NCI-H345 (cell line): ENCODE data around the gene GJB3.
A peak's percentile ranks its signal among the peaks of the same experiment; 100 is the strongest.
"Not testable (repeated sequence)": the region's sequence is repeated elsewhere in the genome, so short reads cannot be mapped to it uniquely, and the experiment has no call there.

Experiments used
- DNase-seq: peaks from one replicate; lab custom pipeline; 2025; lab: John Stamatoyannopoulos, UW

GJB3 gene

DNA sequence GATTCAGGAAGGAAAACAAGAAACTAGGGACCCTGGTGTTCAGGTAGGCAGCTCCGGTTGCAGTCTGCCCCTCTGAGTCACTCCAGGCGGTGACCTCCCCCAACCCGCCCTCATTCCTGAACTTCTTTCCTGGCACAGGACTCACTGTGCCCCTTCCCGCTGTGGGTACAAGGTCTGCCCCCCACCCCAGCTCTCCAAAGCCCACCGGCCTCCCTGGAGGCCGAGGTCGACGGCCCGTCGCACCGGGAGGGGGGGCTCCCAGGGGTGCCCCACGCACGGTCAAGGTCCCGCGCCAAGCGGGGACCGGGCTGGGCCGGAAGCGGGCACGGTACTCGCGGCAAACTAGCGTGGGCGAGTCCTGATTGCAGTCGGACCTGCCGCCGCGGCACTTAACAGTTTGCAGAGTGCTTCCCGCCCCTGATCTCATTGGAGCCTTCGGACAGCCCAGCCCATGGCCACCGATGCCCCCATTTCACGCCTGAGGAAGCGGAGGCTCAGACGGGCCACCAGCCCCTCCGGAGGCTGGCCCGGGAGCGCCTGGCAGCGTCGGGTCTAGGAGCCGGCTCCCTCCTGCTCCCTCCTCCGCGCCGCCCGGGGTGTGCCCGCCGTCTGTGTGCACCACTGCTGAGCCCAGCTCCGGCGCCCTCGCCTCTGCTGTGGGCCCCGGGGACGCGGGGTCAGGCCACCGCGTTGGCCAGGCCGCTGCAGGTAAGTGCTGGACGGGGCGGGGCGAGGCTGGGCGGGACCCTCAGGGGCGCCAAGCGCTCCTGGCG is at the start of gene GJB3:
TSS of gene GJB3 (plus strand) at position 144 of the 773 bp plus-strand sequence. CDS start 3,549 bp downstream, outside the sequence.
- peak; percentile 4 for DNase-seq

DNA sequence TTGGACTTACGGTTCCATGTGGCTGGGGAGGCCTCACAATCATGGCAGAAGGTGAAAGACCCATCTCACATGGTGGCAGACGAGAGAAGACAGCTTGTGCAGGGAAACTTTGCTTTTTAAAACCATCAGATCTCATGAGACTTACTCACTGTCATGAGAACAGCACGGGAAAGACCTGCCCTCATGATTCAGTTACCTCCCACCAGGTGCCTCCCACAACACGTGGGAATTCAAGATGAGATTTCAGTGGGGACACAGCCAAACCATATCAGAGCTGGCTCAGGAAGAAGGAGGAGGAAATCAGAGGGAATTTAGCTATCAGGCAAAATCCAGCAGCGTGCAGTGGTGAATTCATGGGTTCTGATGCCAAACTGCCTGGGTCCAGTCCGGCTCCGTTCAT is 48.2 kb upstream of the GJB3 start:
- not testable (repeated sequence) for DNase-seq

DNA sequence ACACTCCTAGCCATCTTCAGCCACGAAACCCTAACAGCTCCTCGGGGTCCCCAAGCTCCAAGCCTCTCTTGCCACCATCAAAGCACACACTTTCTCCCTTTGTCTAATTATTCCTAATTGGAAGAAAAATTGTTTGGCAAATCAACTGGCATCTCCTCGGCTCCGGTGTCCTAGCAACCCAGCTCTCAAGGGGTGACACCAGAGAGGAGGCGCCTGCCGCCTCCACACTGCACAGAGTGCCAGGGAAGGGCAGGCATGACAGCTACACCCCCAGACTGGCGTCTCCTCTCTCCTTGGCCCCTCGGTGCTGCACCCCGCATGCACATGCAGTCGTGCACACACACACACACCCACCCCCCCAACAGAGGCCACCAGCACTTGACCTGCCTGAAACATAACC is 44.3 kb upstream of the GJB3 start:
- DNase-seq, result no peak

DNA sequence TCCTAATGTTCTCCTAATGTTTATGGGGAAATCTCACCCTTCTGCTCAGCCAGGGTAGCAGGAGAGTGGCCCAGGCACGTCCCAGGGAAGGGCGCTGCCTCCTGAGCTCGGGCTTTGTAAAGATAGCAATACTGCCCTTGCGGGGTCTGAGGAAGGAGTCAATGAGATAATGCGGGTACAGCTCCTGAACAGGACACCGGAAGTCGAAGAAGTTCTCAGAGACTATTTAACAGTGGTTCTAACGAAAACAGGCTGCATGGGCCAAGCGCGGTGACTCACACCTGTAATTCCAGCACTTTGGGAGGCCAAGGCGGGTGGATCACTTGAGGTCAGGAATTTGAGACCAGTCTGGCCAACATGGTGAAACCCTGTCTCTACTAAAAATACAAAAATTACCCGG is 43.8 kb upstream of the GJB3 start:
- DNase-seq, result not testable (repeated sequence)

DNA sequence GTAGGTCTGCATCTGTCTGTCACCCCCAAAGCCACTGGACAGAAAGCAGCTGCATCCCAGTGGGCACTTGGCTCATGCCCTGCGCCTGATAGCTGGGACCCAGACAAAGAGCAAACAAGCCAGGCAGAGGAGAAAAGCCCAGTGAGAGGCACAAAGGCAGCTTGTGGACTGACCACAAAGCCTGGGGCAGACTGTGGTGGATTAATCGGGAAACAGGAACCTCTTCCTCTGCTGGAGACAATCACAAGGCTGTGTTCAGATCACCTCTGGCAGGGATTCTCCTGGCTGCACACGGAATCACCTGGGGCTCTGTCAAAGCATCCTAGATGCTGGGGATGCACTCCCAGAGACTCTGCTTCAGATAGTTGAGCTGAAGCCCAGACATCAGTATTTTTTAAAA is 41.4 kb upstream of the GJB3 start:
- peak; percentile 10 for DNase-seq

DNA sequence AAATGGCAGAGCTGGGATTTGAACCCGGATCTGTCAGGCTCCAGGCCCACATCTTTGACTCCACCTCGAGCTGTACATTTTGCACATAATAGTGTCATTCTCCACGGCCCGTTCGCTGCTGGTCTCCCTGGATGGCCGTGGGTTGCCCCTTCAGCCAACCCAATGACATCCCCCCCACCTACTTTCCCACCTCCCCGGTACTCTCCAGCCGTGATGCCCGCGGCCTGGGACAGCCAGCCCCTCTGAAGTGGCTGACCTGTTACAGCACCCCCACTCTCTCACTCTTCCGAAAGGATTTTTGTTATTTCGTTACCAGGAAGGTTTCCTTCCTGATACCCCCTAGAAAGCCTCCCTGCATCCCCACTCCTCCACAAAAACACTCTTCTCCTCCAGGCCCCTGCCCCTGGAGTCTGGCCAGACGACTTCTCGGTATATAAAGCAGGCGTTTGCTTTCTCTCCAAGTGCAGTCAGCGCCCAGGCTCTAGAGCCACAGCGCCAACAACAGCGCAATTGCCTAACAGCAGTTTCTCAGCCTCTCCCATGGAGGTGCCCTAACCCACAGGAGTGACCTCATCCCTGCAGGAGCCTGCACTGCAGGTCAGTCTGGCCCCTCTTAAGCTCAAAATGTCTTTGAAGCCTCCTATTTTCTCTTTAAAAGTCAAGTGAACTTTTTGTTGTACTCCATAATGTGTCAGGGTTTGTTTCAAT is 40.7 kb upstream of the GJB3 start:
- peak; percentile 15 for DNase-seq

DNA sequence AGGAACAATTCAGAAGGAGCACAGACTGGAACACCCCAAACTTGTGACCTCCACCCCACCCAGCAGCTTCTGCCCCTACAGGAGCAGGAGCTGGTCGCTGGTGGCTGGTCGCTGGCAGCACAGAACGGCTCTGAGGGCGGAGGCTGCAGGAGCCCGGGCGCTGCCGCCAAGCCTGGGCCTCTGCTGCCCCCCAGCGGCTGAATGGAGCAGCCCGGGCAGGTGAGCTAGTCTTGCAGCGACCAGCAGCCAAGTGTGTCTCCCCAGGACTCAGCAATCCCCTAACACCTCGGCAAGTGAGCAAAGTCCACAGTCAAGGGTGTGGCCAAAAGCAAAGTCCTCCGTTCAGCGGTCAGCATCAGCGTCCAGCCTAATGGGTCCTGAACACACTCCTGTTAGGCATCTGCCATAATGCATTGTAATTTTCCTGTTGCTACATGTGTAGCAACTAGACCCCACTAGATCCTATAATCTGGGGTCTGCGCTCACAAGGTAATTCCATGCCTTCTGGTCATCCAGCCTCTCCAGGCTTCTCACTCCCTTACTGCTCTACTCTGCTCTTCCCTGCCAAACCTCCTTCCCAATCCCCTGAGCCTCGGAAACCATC is 38.2 kb upstream of the GJB3 start:
- peak; percentile 83 for DNase-seq

DNA sequence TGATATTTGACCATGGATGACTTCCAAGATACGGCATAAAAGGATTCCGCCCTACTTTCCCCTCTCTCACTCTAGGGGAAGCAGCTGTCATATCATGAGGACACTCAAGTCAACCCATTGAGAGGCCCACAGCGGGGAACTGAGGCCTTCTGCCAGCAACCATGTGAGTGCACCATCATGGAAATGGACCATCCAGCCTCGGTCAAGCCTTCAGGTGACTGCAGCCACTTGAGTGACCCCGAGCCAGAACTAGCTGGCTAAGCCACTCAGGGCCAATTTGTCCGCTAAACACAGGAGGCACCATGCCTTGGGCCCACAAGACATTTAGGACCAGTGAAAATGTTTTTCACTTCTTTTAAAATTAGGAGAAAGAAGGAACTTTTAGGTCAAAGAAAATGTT is 37.2 kb upstream of the GJB3 start:
- DNase-seq, result no peak

DNA sequence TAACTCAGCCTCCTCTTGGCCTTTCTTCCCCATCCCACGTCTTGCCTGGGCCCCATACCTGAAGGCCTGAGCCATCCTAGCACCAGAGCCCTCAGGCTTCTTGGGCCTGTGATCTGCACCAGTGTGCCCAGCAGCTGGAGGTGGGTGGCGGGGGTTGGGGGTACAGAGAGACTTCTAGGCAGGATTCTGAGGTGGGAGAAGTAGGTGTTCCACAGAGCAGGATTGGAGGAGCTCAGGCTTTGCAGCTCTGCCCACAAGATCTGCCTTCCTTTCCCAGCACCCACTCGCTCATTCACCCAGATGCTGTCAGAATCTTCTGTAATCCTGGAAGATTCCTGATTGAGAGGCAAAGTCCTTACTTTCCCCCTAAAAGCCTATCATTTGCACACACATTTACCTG is 36.2 kb upstream of the GJB3 start:
- no peak for DNase-seq

DNA sequence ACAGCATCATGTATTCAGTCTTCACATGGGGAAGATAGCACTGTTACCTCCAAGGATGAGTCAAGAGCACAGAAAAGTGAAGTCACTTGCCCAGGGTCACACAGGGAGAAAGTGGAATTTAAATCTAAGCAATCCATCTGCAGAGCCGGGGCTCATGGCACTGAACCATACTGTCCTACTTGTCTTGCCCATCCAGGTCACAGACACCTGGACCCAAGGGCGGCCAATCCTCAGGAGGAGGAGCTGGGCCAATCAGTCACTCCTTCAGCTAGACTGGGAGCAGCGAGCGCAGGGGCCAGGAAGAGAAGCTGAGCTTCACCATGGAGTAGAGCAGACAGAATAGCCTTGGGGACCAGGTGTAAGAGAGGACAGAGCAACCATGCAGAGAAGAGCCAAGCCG is 35.3 kb upstream of the GJB3 start:
- DNase-seq, result no peak

DNA sequence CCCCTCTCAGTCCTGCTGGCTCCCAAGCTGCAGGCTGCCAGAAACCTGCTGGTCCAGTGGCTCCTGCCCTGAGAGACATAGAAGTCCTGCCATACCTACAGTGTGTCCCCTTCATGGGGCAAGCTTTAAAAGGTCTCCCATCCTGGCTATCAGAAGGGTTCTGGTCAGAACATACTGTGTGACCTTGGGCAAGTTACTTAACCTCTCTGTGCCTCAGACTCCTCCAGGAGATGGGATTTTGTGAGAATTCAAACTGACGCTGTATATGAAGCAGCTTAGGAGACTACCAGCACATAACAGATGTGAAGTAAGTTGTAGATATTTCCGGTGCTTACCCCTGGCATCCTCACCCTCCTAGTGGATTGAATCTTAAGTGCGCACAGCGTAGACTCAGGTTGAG is 34.9 kb upstream of the GJB3 start:
- no peak for DNase-seq

DNA sequence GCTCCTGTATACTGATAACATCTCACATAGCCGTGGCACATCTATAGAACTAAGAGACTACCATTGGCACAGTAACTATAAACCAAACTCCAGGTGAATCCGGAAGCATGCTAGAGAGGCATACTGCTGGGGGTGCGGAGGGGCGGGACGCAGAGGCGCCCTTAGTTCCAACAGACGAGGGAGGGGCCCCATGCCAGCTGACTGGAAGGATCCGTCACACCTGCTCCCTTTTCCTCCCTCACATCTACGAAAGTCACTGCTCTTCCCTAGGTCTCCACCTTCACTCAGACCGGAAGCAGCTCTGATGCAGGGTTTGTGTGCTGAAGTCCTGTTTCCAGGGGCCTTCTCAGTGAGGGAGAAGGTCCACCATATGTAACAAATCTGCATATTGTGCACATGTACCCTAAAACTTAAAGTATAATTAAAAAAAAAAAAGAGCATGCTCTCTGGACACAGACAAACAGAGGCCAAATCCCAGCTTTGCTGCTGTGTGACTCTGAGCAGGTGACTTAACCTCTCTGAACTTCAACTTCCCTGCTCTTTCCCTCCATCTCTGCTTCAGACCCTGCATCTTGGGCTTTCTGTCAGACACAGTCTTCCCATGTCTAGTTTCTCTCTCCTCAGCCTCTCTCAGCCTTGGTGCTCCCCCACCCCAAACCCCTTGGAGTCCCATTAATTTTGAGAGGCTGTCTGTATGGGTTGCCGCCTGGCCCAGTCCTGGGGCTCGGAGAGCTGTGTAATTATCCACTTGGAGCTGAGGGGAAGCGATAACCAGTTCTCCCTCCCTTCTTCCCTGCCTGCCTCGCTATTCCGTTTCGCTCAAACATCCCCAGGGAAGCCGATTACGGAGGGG is 34.0 kb upstream of the GJB3 start:
- no peak for DNase-seq

DNA sequence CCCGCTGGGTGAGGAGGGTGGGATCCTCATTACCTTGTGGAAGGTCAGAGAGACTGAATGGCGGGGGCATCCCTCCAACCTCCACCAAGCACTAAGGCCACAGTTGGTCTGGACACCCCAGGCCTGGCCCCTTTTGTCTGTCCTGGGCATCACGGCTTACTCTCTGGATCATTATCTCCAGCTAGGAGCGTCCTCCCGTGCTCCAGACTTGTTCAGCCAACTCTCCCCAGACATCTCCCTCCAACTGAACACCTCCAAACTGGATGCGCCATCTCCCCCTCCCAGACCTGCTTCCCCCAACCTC is 33.4 kb upstream of the GJB3 start:
- no peak for DNase-seq

DNA sequence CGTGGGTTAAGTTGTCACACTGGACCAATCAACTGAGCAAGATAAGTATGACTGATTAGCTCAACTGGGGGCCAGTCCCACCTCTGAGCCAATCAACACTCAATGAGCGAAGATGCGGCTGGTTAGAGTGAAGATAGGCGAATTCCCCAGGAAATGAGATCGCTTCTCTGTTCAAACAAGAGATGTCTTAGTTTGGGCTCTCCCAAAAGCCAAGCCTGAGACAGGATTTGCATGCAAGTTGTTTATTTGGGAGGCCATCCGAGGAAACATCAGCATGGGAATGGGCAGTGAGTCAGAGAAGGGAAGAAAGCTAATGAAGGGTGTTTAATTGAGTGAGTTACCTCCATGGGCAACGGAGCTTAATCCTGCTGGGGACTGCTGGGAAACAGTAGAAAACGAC is 31.0 kb upstream of the GJB3 start:
- DNase-seq, result no peak

DNA sequence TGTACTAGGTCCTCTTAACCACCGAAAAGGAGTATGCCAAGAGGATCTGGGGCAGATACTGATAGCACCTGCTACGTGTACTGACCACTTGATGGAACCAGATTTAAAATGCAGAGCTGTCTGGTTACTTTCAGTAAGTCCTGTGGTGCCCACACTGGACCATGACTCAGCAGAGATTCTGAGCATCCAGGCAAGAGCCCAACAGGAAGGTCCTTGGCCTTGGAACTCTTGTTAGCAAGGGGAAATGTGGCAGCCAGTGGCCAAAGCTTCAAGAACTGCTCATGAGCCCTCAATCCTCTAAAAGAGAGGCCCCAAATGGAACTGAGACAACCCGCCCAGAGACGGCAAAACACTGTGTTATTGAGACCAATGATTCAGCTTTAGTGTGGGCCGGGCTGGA is 30.4 kb upstream of the GJB3 start:
- DNase-seq, result no peak

DNA sequence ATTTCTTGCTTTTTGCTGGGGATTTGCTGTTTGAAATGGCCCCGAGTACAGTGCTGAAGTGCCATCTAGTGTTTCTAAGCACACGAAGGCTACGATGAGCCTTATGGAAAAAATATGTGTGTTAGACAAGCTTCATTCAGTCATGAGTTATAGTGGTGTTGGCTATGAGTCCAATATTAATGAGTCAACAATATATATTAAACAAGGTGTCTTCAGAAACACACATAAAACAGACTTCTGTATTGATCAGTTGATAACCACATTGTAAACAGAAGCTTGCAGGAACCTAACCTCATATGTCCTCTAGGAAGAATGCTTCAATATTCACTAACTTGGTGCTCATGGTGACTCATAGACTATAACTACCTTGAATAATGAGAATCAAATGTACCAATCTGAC is 27.9 kb upstream of the GJB3 start:
- DNase-seq, result no peak

DNA sequence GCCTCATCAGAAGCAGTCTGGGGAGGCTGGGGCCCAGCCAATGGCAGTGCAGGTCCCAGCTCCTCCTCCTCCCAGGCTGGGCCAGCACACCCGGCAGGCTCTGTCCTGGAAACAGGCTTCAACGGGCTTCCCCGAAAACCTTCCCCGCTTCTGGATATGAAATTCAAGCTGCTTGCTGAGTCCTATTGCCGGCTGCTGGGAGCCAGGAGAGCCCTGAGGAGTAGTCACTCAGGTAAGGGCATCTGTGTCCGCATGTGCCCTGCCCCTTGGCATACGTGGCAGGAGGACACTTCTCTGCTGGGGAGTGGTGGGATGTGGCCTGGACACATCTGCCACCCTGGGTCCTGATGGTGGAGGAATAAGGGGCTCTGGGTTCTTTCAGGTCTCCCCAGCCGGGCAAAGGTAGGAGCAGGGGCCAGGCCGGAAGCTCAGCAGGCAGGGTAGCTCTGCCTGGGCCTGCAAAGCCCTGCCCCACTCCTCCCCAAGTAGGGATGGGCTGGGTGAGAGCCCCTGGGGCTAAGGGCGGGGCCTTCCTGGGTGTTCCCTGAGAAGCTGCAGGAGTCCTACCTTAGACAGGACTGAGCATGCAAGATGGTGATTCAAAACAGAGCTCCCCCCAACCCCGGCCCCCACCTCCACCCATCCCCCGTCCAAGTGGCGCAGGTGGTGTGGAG is 25.9 kb upstream of the GJB3 start, which contains the start of gene GJB5:
TSS of gene GJB5 (plus strand) at position 84 of the 674 bp plus-strand sequence. CDS start 2,284 bp downstream, outside the sequence.
- peak; percentile 13 for DNase-seq

DNA sequence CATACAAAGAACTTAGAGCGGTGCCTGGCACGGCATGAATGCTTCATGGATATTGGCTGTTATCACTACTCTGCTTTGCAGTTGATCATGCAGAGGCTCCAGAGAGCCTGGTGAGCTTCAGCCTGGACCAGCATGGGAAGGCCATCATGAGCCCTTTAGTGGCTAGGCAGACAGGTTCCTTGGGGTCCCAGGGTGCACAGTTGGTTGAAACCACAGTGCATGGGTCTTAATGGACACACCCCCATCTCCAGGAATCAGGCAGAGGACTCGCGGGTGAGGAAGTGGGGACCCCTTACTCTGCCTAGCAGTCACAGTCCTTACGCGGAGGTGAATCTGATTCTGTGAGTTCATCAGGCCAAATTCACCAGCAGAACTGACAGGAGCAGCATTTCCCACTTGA is 25.1 kb upstream of the GJB3 start:
- DNase-seq, result no peak

DNA sequence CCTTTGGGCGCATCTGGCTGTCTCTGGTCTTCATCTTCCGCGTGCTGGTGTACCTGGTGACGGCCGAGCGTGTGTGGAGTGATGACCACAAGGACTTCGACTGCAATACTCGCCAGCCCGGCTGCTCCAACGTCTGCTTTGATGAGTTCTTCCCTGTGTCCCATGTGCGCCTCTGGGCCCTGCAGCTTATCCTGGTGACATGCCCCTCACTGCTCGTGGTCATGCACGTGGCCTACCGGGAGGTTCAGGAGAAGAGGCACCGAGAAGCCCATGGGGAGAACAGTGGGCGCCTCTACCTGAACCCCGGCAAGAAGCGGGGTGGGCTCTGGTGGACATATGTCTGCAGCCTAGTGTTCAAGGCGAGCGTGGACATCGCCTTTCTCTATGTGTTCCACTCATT is 23.6 kb upstream of the GJB3 start:
- no peak for DNase-seq

DNA sequence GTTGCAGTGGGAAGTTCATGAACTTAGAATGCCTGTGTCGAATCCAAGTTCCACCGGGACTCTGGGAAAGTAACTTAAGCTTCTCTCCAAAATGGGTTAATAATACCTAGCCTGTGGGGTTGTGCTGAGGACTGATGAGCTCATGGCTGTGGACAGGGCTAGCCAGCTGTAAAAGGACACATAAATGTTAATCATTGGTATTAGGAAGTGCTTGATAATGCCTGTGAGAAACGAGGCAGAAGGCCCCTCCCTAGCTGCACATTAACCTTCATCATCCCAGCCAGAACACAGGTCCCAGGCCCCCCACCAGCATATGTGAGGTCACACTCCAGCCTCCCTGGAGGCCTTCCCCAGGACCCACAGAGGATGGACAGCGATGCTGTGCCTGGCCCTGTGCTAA is 22.3 kb upstream of the GJB3 start:
- DNase-seq, result no peak

DNA sequence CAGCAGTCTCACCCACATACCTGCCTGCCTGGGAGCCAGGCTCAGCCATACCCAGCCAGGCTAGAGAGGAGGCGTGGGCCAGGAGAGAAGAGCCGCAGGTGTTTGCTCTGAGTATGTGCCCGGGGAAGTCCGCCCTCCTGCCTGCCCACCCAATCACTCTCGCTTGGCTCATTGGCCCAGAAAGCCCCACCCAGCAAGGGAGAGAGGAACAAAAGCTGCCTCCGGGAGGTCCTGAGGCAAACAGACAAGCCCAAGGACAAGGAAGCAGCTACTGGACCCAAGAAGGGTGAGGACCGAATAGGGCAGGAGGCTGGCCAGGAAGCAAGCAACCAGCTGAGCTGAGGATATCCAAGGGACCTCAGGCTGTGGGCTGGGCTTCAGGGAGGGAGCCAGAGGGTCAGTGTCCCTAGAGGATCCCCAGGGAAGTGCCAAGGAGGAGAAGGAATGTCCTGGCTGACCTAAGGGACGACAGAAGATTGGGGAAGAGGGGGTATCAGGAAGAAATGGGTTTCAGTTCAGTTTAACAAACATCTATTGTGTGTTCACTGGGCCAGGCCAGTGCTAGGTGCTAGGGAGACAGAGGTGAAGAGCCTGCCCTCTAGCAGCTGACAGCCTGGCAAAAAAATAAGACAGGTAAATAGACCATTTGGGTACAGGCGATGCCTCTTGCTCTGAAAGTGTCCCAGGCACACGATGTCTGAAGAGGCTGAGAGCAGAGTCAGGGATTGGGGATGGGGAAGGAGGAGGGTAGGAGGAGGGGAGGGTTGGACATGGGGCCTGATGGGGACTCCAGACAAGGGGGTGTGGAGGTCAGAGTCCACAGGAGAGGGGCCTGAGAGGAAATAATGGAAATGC is 21.3 kb upstream of the GJB3 start, which contains the start of gene GJB4:
TSS of gene GJB4 (plus strand) at position 238 of the 855 bp plus-strand sequence. CDS start 1,515 bp downstream, outside the sequence.
- no peak for DNase-seq
